ENCODE results near the gene FBLN2.
"Not testable (repeated sequence)": the region's sequence is repeated elsewhere in the genome, so short reads cannot be mapped to it uniquely, and the experiment has no call there.

Gene FBLN2

GRCh38 chr3:13513913-13514517 lies 34.9 kb upstream of the FBLN2 start:
- no peak for DNase-seq (ENCODE audit: low read depth)

- no peak for DNase-seq (ENCODE audit: low read depth)
Measured at GRCh38 chr3:13514639-13515435, 34.1 kb upstream of the FBLN2 start.

GRCh38 chr3:13515786-13516759 lies 32.9 kb upstream of the FBLN2 start:
- DNase-seq (ENCODE audit: low read depth), result no peak

- DNase-seq (ENCODE audit: low read depth), result no peak
Measured at GRCh38 chr3:13516760-13517135, 32.2 kb upstream of the FBLN2 start.

- DNase-seq (ENCODE audit: low read depth), result no peak
Measured at GRCh38 chr3:13517253-13517977, 31.5 kb upstream of the FBLN2 start.

GRCh38 chr3:13518516-13518953 lies 30.4 kb upstream of the FBLN2 start:
- no peak for DNase-seq (ENCODE audit: low read depth)

GRCh38 chr3:13519006-13519791 lies 29.7 kb upstream of the FBLN2 start:
- no peak for DNase-seq (ENCODE audit: low read depth)

- DNase-seq (ENCODE audit: low read depth), result no peak
Measured at GRCh38 chr3:13520326-13520880, 28.5 kb upstream of the FBLN2 start.

GRCh38 chr3:13521309-13521708 lies 27.6 kb upstream of the FBLN2 start:
- no peak for DNase-seq (ENCODE audit: low read depth)

- not testable (repeated sequence) for DNase-seq (ENCODE audit: low read depth)
Measured at GRCh38 chr3:13521749-13522148, 27.2 kb upstream of the FBLN2 start.

- no peak for DNase-seq (ENCODE audit: low read depth)
Measured at GRCh38 chr3:13522236-13522635, 26.7 kb upstream of the FBLN2 start.

- DNase-seq (ENCODE audit: low read depth), result no peak
Measured at GRCh38 chr3:13524979-13525669, 23.8 kb upstream of the FBLN2 start.

GRCh38 chr3:13525827-13526625 lies 22.9 kb upstream of the FBLN2 start:
- no peak for DNase-seq (ENCODE audit: low read depth)

GRCh38 chr3:13526626-13526949 lies 22.3 kb upstream of the FBLN2 start:
- no peak for DNase-seq (ENCODE audit: low read depth)

GRCh38 chr3:13528217-13528867 lies 20.6 kb upstream of the FBLN2 start:
- DNase-seq (ENCODE audit: low read depth), result no peak

GRCh38 chr3:13529196-13530112 lies 19.5 kb upstream of the FBLN2 start:
- no peak for DNase-seq (ENCODE audit: low read depth)

- DNase-seq (ENCODE audit: low read depth), result no peak
Measured at GRCh38 chr3:13530241-13531009, 18.5 kb upstream of the FBLN2 start.
